ENCODE results near the gene ST7.

Gene ST7

GRCh38 chr7:117154721-117155120 is 201.4 kb downstream of the ST7 start:
- no peaks in the 10 kb centered on the region for H3K36me3 ChIP-seq (ENCODE audit: insufficient read depth, insufficient read length, low read length)
- no peak for DNase-seq (ENCODE audit: low read depth, low spot score)
- no peak overlapping the region for H3K4me3 ChIP-seq (ENCODE audit: insufficient read length, low read depth)
- no peaks in the 10 kb centered on the region for H3K27me3 ChIP-seq (ENCODE audit: insufficient read depth, insufficient read length)
- TF ChIP-seq YY1 (IDR thresholded peaks at IDR 0.05; ENCODE audit: insufficient read depth, insufficient read length) (no peak), SUZ12 (IDR thresholded peaks at IDR 0.05; ENCODE audit: extremely low read depth, insufficient read depth, insufficient read length) (no peak), ZNF274 (IDR thresholded peaks at IDR 0.05; ENCODE audit: low read depth, low read length) (no peak)
- no peaks in the 10 kb centered on the region for H3K9me3 ChIP-seq (ENCODE audit: insufficient read depth, low read length)
- H3K9ac ChIP-seq (ENCODE audit: insufficient read length, low read depth), result no peak overlapping the region
- peaks cover 4% of the 10 kb centered on the region for H3K4me1 ChIP-seq (ENCODE audit: insufficient read depth, insufficient read length)

GRCh38 chr7:117155694-117156093 is 202.4 kb downstream of the ST7 start:
- H3K9ac ChIP-seq (ENCODE audit: insufficient read length, low read depth), result no peak overlapping the region
- no peak for DNase-seq (ENCODE audit: low read depth, low spot score)
- H3K9me3 ChIP-seq (ENCODE audit: insufficient read depth, low read length), result no peaks in the 10 kb centered on the region
- peaks cover 4% of the 10 kb centered on the region for H3K4me1 ChIP-seq (ENCODE audit: insufficient read depth, insufficient read length)
- no peaks in the 10 kb centered on the region for H3K36me3 ChIP-seq (ENCODE audit: insufficient read depth, insufficient read length, low read length)
- H3K4me3 ChIP-seq (ENCODE audit: insufficient read length, low read depth), result no peak overlapping the region
- TF ChIP-seq SUZ12 (IDR thresholded peaks at IDR 0.05; ENCODE audit: extremely low read depth, insufficient read depth, insufficient read length), result no peak
- TF ChIP-seq ZNF274 (IDR thresholded peaks at IDR 0.05; ENCODE audit: low read depth, low read length), result no peak
- TF ChIP-seq YY1 (IDR thresholded peaks at IDR 0.05; ENCODE audit: insufficient read depth, insufficient read length), result no peak
- H3K27me3 ChIP-seq (ENCODE audit: insufficient read depth, insufficient read length), result no peaks in the 10 kb centered on the region

- no peak overlapping the region for H3K4me3 ChIP-seq (ENCODE audit: insufficient read length, low read depth)
- H3K27me3 ChIP-seq (ENCODE audit: insufficient read depth, insufficient read length), result no peaks in the 10 kb centered on the region
- no peak for DNase-seq (ENCODE audit: low read depth, low spot score)
- no peaks in the 10 kb centered on the region for H3K9me3 ChIP-seq (ENCODE audit: insufficient read depth, low read length)
- H3K9ac ChIP-seq (ENCODE audit: insufficient read length, low read depth), result no peak overlapping the region
- peaks cover 4% of the 10 kb centered on the region for H3K4me1 ChIP-seq (ENCODE audit: insufficient read depth, insufficient read length)
- no peaks in the 10 kb centered on the region for H3K36me3 ChIP-seq (ENCODE audit: insufficient read depth, insufficient read length, low read length)
- TF ChIP-seq ZNF274 (IDR thresholded peaks at IDR 0.05; ENCODE audit: low read depth, low read length), result no peak
- no peak for TF ChIP-seq SUZ12 (IDR thresholded peaks at IDR 0.05; ENCODE audit: extremely low read depth, insufficient read depth, insufficient read length)
- TF ChIP-seq YY1 (IDR thresholded peaks at IDR 0.05; ENCODE audit: insufficient read depth, insufficient read length), result no peak
Measured at GRCh38 chr7:117157241-117158209, 204.2 kb downstream of the ST7 start.

GRCh38 chr7:117158941-117159697 is 205.8 kb downstream of the ST7 start:
- H3K36me3 ChIP-seq (ENCODE audit: insufficient read depth, insufficient read length, low read length), result no peaks in the 10 kb centered on the region
- no peak overlapping the region for H3K9ac ChIP-seq (ENCODE audit: insufficient read length, low read depth)
- no peaks in the 10 kb centered on the region for H3K9me3 ChIP-seq (ENCODE audit: insufficient read depth, low read length)
- DNase-seq (ENCODE audit: low read depth, low spot score), result no peak
- no peak overlapping the region for H3K4me3 ChIP-seq (ENCODE audit: insufficient read length, low read depth)
- H3K27me3 ChIP-seq (ENCODE audit: insufficient read depth, insufficient read length), result no peaks in the 10 kb centered on the region
- TF ChIP-seq YY1 (IDR thresholded peaks at IDR 0.05; ENCODE audit: insufficient read depth, insufficient read length) (no peak), ZNF274 (IDR thresholded peaks at IDR 0.05; ENCODE audit: low read depth, low read length) (no peak), SUZ12 (IDR thresholded peaks at IDR 0.05; ENCODE audit: extremely low read depth, insufficient read depth, insufficient read length) (no peak)
- peaks cover 4% of the 10 kb centered on the region for H3K4me1 ChIP-seq (ENCODE audit: insufficient read depth, insufficient read length)

- Histone ChIP-seq H3K4me1 (ENCODE audit: insufficient read depth, insufficient read length) (no peaks in the 10 kb centered on the region), H3K27me3 (ENCODE audit: insufficient read depth, insufficient read length) (no peaks in the 10 kb centered on the region), H3K4me3 (ENCODE audit: insufficient read length, low read depth) (no peak overlapping the region), H3K36me3 (ENCODE audit: insufficient read depth, insufficient read length, low read length) (no peaks in the 10 kb centered on the region), H3K9ac (ENCODE audit: insufficient read length, low read depth) (no peak overlapping the region), H3K9me3 (ENCODE audit: insufficient read depth, low read length) (no peaks in the 10 kb centered on the region)
- no peak for DNase-seq (ENCODE audit: low read depth, low spot score)
- no peak for TF ChIP-seq ZNF274 (IDR thresholded peaks at IDR 0.05; ENCODE audit: low read depth, low read length)
- no peak for TF ChIP-seq SUZ12 (IDR thresholded peaks at IDR 0.05; ENCODE audit: extremely low read depth, insufficient read depth, insufficient read length)
- TF ChIP-seq YY1 (IDR thresholded peaks at IDR 0.05; ENCODE audit: insufficient read depth, insufficient read length), result no peak
Measured at GRCh38 chr7:117163101-117163500, 209.8 kb downstream of the ST7 start.

- no peak overlapping the region for H3K9ac ChIP-seq (ENCODE audit: insufficient read length, low read depth)
Measured at GRCh38 chr7:117164620-117165019, 211.3 kb downstream of the ST7 start.

GRCh38 chr7:117165656-117166055 is 212.4 kb downstream of the ST7 start:
- H3K9ac ChIP-seq (ENCODE audit: insufficient read length, low read depth), result no peak overlapping the region
- no peaks in the 10 kb centered on the region for H3K4me1 ChIP-seq (ENCODE audit: insufficient read depth, insufficient read length)
- no peak overlapping the region for H3K4me3 ChIP-seq (ENCODE audit: insufficient read length, low read depth)
- no peaks in the 10 kb centered on the region for H3K27me3 ChIP-seq (ENCODE audit: insufficient read depth, insufficient read length)
- no peaks in the 10 kb centered on the region for H3K36me3 ChIP-seq (ENCODE audit: insufficient read depth, insufficient read length, low read length)
- H3K9me3 ChIP-seq (ENCODE audit: insufficient read depth, low read length), result no peaks in the 10 kb centered on the region
- no peak for DNase-seq (ENCODE audit: low read depth, low spot score)
- TF ChIP-seq SUZ12 (IDR thresholded peaks at IDR 0.05; ENCODE audit: extremely low read depth, insufficient read depth, insufficient read length) (no peak), YY1 (IDR thresholded peaks at IDR 0.05; ENCODE audit: insufficient read depth, insufficient read length) (no peak), ZNF274 (IDR thresholded peaks at IDR 0.05; ENCODE audit: low read depth, low read length) (no peak)

More at GRCh38 chr7:117164620-117165019, 211.3 kb downstream of the ST7 start:
- Histone ChIP-seq H3K9me3 (ENCODE audit: insufficient read depth, low read length) (no peaks in the 10 kb centered on the region), H3K36me3 (ENCODE audit: insufficient read depth, insufficient read length, low read length) (no peaks in the 10 kb centered on the region), H3K27me3 (ENCODE audit: insufficient read depth, insufficient read length) (no peaks in the 10 kb centered on the region), H3K4me1 (ENCODE audit: insufficient read depth, insufficient read length) (no peaks in the 10 kb centered on the region), H3K4me3 (ENCODE audit: insufficient read length, low read depth) (no peak overlapping the region)
- no peak for DNase-seq (ENCODE audit: low read depth, low spot score)
- no peak for TF ChIP-seq ZNF274 (IDR thresholded peaks at IDR 0.05; ENCODE audit: low read depth, low read length)
- no peak for TF ChIP-seq SUZ12 (IDR thresholded peaks at IDR 0.05; ENCODE audit: extremely low read depth, insufficient read depth, insufficient read length)
- no peak for TF ChIP-seq YY1 (IDR thresholded peaks at IDR 0.05; ENCODE audit: insufficient read depth, insufficient read length)
